ENCODE results near the gene ST6GALNAC6.

GRCh38 chr9:127846443-127847177 lies 52.8 kb downstream of the ST6GALNAC6 start:
- TF ChIP-seq FOXM1 (IDR thresholded peaks at IDR 0.05; ENCODE audit: borderline replicate concordance), result no peak
- TF ChIP-seq ZNF384 (IDR thresholded peaks at IDR 0.05), result no peak
- TF ChIP-seq SUZ12 (IDR thresholded peaks at IDR 0.05), result no peak
- no peak for TF ChIP-seq CTBP1 (IDR thresholded peaks at IDR 0.05; ENCODE audit: borderline replicate concordance)
- no peak for TF ChIP-seq TARDBP (IDR thresholded peaks at IDR 0.05)
- TF ChIP-seq BHLHE40 (IDR thresholded peaks at IDR 0.05; ENCODE audit: borderline replicate concordance), result no peak
